ENCODE data around the gene PNPLA7.

DNA sequence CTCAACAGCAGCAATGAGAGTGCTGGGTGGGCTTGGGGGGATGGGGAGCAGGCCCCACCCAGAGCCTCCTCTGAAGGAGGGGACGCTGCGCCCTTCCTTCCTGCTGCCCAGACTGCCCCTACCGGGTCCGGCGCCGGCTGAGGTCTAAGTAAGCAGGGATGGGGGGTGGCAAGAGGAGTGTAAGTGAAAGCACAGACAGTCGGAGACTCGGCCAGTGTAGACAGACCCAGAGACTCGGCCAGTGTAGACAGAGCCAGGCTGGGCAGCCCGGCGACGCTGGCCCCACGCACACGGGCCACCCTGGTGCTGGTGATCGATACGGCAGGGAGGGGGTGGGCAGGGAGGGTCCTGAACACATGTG lies 101.6 kb downstream of the PNPLA7 start:
- TF ChIP-seq MXI1 (IDR thresholded peaks at IDR 0.05; ENCODE audit: low read depth, low read length) (no peak), MAX (IDR thresholded peaks at IDR 0.05; ENCODE audit: low read depth) (no peak), SIN3A (IDR thresholded peaks at IDR 0.05; ENCODE audit: borderline replicate concordance, low read depth, low read length) (no peak), TEAD4 (IDR thresholded peaks at IDR 0.05; ENCODE audit: borderline replicate concordance, insufficient read depth) (no peak), TCF12 (IDR thresholded peaks at IDR 0.05) (no peak), EP300 (IDR thresholded peaks at IDR 0.05; ENCODE audit: borderline replicate concordance in 1 of 2, low read depth in 1 of 2, low read length in 1 of 2) (no peak)
- TF ChIP-seq, protein P1, sequence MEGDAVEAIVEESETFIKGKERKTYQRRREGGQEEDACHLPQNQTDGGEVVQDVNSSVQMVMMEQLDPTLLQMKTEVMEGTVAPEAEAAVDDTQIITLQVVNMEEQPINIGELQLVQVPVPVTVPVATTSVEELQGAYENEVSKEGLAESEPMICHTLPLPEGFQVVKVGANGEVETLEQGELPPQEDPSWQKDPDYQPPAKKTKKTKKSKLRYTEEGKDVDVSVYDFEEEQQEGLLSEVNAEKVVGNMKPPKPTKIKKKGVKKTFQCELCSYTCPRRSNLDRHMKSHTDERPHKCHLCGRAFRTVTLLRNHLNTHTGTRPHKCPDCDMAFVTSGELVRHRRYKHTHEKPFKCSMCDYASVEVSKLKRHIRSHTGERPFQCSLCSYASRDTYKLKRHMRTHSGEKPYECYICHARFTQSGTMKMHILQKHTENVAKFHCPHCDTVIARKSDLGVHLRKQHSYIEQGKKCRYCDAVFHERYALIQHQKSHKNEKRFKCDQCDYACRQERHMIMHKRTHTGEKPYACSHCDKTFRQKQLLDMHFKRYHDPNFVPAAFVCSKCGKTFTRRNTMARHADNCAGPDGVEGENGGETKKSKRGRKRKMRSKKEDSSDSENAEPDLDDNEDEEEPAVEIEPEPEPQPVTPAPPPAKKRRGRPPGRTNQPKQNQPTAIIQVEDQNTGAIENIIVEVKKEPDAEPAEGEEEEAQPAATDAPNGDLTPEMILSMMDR (IDR thresholded peaks at IDR 0.05), result no peak
- TF ChIP-seq, protein P2, sequence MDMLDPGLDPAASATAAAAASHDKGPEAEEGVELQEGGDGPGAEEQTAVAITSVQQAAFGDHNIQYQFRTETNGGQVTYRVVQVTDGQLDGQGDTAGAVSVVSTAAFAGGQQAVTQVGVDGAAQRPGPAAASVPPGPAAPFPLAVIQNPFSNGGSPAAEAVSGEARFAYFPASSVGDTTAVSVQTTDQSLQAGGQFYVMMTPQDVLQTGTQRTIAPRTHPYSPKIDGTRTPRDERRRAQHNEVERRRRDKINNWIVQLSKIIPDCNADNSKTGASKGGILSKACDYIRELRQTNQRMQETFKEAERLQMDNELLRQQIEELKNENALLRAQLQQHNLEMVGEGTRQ (IDR thresholded peaks at IDR 0.05; ENCODE audit: borderline replicate concordance, low read depth, low read length), result no peak

All from SK-N-SH (cell line).